Measurements from ENCODE around the gene MICAL3.

MICAL3 gene

GRCh38 chr22:17928391-17928790 lies 96.0 kb downstream of the MICAL3 start:
- no peak for DNase-seq (ENCODE audit: low read depth in 1 of 2, low spot score in 1 of 2)
- no peak for TF ChIP-seq GABPA (IDR thresholded peaks at IDR 0.05; ENCODE audit: low read depth)

GRCh38 chr22:17927062-17927461 lies 97.3 kb downstream of the MICAL3 start:
- no peak for DNase-seq (ENCODE audit: low read depth in 1 of 2, low spot score in 1 of 2)
- TF ChIP-seq GABPA (IDR thresholded peaks at IDR 0.05; ENCODE audit: low read depth): no peak
- no peak for TF ChIP-seq SPI1 (IDR thresholded peaks at IDR 0.05; ENCODE audit: borderline replicate concordance, low read depth)
- no peak for TF ChIP-seq REST (IDR thresholded peaks at IDR 0.05; ENCODE audit: insufficient replicate concordance, low read depth)
- no peak for TF ChIP-seq POLR2AphosphoS5 (IDR thresholded peaks at IDR 0.05; ENCODE audit: low read depth)
- TF ChIP-seq, protein P1, sequence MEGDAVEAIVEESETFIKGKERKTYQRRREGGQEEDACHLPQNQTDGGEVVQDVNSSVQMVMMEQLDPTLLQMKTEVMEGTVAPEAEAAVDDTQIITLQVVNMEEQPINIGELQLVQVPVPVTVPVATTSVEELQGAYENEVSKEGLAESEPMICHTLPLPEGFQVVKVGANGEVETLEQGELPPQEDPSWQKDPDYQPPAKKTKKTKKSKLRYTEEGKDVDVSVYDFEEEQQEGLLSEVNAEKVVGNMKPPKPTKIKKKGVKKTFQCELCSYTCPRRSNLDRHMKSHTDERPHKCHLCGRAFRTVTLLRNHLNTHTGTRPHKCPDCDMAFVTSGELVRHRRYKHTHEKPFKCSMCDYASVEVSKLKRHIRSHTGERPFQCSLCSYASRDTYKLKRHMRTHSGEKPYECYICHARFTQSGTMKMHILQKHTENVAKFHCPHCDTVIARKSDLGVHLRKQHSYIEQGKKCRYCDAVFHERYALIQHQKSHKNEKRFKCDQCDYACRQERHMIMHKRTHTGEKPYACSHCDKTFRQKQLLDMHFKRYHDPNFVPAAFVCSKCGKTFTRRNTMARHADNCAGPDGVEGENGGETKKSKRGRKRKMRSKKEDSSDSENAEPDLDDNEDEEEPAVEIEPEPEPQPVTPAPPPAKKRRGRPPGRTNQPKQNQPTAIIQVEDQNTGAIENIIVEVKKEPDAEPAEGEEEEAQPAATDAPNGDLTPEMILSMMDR (IDR thresholded peaks at IDR 0.05; ENCODE audit: insufficient read depth, low read length): no peak
- H3K4me3 ChIP-seq (replicated peaks; ENCODE audit: insufficient read depth, low read length): no peak overlapping the region
- H3K27me3 ChIP-seq (ENCODE audit: insufficient read depth, poor library complexity, severe bottlenecking): no peaks in the 10 kb centered on the region
- H3K27ac ChIP-seq (replicated peaks): no peak overlapping the region

More at GRCh38 chr22:17928391-17928790, 96.0 kb downstream of the MICAL3 start:
- Histone ChIP-seq H3K4me3 (replicated peaks; ENCODE audit: insufficient read depth, low read length) (no peak overlapping the region), H3K27ac (replicated peaks) (no peak overlapping the region), H3K27me3 (ENCODE audit: insufficient read depth, poor library complexity, severe bottlenecking) (no peaks in the 10 kb centered on the region)

- Histone ChIP-seq H3K27me3 (ENCODE audit: insufficient read depth, poor library complexity, severe bottlenecking) (no peaks in the 10 kb centered on the region), H3K4me3 (replicated peaks; ENCODE audit: insufficient read depth, low read length) (no peak overlapping the region), H3K27ac (replicated peaks) (no peak overlapping the region)
- TF ChIP-seq REST (IDR thresholded peaks at IDR 0.05; ENCODE audit: insufficient replicate concordance, low read depth) (no peak), GABPA (IDR thresholded peaks at IDR 0.05; ENCODE audit: low read depth) (no peak), POLR2AphosphoS5 (IDR thresholded peaks at IDR 0.05; ENCODE audit: low read depth) (no peak), SPI1 (IDR thresholded peaks at IDR 0.05; ENCODE audit: borderline replicate concordance, low read depth) (no peak)
- TF ChIP-seq, protein P1 (IDR thresholded peaks at IDR 0.05; ENCODE audit: insufficient read depth, low read length): no peak
- no peak for DNase-seq (ENCODE audit: low read depth in 1 of 2, low spot score in 1 of 2)
Observed at GRCh38 chr22:17926516-17926915, 97.8 kb downstream of the MICAL3 start.

GRCh38 chr22:17925431-17925841 lies 98.9 kb downstream of the MICAL3 start:
- no peaks in the 10 kb centered on the region for H3K27me3 ChIP-seq (ENCODE audit: insufficient read depth, poor library complexity, severe bottlenecking)
- TF ChIP-seq GABPA (IDR thresholded peaks at IDR 0.05; ENCODE audit: low read depth): no peak
- no peak for TF ChIP-seq POLR2AphosphoS5 (IDR thresholded peaks at IDR 0.05; ENCODE audit: low read depth)
- no peak for TF ChIP-seq REST (IDR thresholded peaks at IDR 0.05; ENCODE audit: insufficient replicate concordance, low read depth)
- no peak for TF ChIP-seq SPI1 (IDR thresholded peaks at IDR 0.05; ENCODE audit: borderline replicate concordance, low read depth)
- TF ChIP-seq, protein P1 (IDR thresholded peaks at IDR 0.05; ENCODE audit: insufficient read depth, low read length): no peak
- H3K4me3 ChIP-seq (replicated peaks; ENCODE audit: insufficient read depth, low read length): no peak overlapping the region
- no peak overlapping the region for H3K27ac ChIP-seq (replicated peaks)
- no peak for DNase-seq (ENCODE audit: low read depth in 1 of 2, low spot score in 1 of 2)
